HS-5 (cell line): Measurements from ENCODE around the gene TTC9.

ENCODE experiments used
- DNase-seq: peaks from one replicate; pipeline ENCODE4 v3.0.0-alpha.2; 2012; ENCODE audit warnings: low read depth

TTC9 gene

GRCh38 chr14:70645892-70646291 is 4.2 kb downstream of the TTC9 start:
- DNase-seq = no peak

DNA sequence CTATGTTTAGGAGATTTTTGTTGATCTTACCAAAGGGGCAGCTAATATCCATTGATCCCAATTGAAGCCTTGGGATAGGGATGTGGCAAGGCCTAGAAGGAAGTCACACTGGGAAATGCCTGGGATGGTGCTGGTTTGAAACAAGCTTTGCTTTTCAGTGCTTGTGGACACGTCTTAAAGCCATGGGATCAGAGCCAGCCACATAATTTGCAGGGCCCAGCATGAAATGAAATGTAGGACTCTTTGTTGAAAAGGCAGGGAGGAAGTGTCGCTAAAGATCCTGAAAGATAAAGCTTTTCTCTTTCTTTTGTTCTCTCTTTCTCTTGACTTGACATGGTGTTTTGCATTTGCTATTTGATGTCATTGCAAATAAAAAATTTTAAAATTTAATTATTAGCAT is 5.0 kb downstream of the TTC9 start:
- no peak for DNase-seq

- no peak for DNase-seq
Measured at GRCh38 chr14:70648346-70648745, 6.6 kb downstream of the TTC9 start.

DNA sequence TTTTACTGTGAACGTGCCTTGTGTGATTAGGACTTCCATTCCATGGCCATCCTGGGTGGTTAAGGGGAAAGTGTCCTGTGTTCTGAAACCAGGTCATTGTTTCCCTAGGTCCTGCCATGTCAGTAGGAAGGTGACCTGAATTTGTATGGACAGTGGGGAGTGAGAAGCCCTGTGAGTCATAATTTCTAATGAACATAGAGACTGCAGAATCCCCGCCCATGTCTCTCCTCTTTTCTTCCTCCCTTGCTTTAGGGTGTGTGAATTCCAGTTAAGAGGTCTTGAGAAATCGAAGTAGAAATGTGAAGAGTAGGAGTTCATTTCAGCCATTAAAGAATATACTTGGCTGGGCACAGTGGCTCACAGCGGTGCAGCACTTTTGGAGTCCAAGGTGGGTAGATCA is 8.1 kb downstream of the TTC9 start:
- DNase-seq = no peak

- DNase-seq = no peak
Measured at GRCh38 chr14:70651522-70651921, 9.8 kb downstream of the TTC9 start.

GRCh38 chr14:70652871-70653270 is 11.2 kb downstream of the TTC9 start:
- DNase-seq = no peak

DNA sequence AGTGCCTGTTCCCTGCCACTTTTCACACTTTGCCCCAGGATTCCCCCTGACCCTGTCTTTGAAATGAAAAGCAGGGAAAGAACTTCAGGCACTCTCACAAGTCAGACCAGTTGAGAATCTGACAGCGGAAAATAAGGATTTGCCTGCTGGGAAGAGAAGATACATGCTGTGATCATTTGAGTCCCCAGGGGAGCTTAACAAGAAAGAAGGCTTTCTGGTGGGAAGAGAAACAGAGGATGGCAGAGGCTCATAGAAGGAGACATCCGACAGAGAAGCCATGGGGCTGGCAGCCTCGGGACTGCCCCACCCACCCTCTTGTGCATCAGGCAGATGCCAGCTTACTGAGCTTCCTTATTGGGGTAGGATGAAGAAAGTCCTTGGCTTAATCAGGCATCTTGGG is 11.9 kb downstream of the TTC9 start:
- no peak for DNase-seq

GRCh38 chr14:70654632-70655031 is 12.9 kb downstream of the TTC9 start:
- no peak for DNase-seq

- no peak for DNase-seq
Measured at GRCh38 chr14:70655110-70655826, 13.6 kb downstream of the TTC9 start.

- no peak for DNase-seq
Measured at GRCh38 chr14:70658899-70659298, 17.2 kb downstream of the TTC9 start.

DNA sequence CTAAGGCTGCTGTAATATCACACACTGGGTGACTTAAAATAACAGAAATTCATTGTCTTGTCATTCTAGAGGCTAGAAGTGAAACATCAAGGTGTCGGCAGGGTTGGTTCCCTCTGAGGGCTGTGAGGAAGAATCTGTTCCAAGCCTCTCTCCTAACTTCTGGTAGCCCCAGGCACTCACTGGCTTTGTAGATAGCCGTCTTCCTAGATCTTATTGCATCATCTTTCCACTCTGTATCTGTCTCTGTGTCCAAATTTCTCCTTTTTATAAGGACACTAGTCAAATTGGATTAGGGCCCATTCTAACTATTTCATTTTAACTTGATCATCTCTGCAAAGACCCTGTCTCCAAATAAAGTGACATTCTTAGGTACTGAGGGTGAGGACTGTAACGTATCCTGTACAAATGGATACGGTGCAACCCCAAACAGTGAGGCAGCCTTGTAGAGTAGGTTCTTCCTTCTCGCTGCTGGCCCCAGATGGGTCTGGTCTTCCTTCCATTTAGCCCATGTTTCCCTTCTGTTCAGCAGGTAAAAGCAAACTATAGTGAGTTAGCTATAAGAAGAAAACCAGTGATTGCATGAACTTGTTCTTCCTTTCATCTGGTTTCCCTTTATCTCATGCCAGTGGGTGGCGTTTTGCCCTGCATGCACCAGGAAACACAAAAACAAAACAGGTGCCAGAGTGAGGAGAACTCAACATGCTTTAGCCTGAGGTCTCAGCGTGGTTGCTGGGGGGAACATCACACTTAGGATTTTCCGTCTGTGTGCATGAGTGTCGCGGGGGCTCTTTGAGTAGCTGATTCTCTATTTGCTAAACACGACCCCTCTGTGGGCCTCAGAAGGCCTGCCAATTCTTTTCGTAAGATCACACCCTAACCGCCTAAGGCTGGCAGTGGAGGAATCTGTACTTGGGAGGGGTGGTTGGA is 19.5 kb downstream of the TTC9 start:
- no peak for DNase-seq

DNA sequence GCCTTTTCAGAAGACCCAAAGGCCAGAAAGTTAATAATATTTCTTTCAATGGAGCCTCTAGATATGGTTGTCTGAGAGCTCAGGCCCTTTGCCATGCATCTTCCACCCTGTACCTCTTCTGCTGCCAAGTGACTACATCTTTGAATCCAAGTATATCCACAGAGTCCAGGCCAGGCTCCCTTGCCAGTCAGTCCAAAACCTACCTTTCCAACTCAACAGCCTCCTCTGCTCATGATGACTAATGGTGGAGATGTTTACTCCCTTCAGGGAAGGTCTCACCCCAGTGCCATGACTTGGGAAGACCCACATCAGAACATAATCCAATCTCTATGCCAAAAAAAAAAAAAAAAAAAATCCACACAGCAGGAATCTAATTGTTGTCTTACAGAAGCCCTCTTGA is 20.4 kb downstream of the TTC9 start:
- no peak for DNase-seq

GRCh38 chr14:70662816-70663215 is 21.1 kb downstream of the TTC9 start:
- no peak for DNase-seq

DNA sequence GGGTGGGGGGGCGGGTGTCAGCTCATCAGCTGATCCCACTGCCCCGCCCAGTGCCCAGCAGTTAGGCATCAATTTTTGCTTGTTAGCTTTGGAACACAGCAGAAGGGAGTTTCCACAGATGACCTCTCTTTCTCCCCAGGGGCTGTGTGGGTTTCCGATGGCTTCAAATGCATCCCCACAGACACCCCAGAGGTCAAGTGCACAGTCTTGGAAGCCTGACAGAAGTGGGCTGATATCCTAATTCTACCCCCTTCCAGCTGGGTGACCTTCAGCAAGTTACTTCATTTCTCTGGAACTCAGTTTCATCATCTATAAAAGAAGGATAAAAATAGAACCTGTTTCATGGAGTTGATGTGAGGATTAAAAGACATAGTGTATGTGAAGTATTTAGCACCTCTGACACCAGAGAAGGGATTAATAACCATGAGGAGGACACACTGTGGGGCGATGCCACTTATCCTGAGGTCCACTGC is 22.0 kb downstream of the TTC9 start:
- no peak for DNase-seq

GRCh38 chr14:70664698-70665447 is 23.2 kb downstream of the TTC9 start:
- DNase-seq = no peak

GRCh38 chr14:70665448-70666360 is 24.0 kb downstream of the TTC9 start:
- DNase-seq = peak; percentile 20

GRCh38 chr14:70666361-70666686 is 24.6 kb downstream of the TTC9 start:
- peak; percentile 11 for DNase-seq

- no peak for DNase-seq
Measured at GRCh38 chr14:70670992-70671651, 29.4 kb downstream of the TTC9 start.

- DNase-seq = no peak
Measured at GRCh38 chr14:70671652-70672644, 30.2 kb downstream of the TTC9 start.

- DNase-seq = no peak
Measured at GRCh38 chr14:70677341-70677740, 35.6 kb downstream of the TTC9 start.
